Fibroblast of lung (primary cell): ENCODE data around the gene KIAA1549.

Experiments used
- CTCF ChIP-seq, 2 donors: IDR thresholded peaks in 1 of 2; conservative IDR thresholded peaks in 1 of 2; 1 replicate in 1 of 2; 2 replicates in 1 of 2; pipeline ENCODE4 v1.5.1; 2011 to 2012; ENCODE audit warnings: low read length in 2 of 2, control low read depth in 1 of 2, inconsistent platforms in 1 of 2, low read depth in 1 of 2, mild to moderate bottlenecking in 1 of 2
- EZH2 ChIP-seq: IDR thresholded peaks from 2 replicates; pipeline ENCODE4 v1.5.1; 2012; ENCODE audit warnings: low read length, control low read depth, mild to moderate bottlenecking; ENCODE audit errors: missing control alignments

- TF ChIP-seq CTCF (conservative IDR thresholded peaks at IDR 0.05 in 1 of 2, IDR thresholded peaks at IDR 0.05 in 1 of 2; ENCODE audit: low read depth in 1 of 2, low read length in 2 of 2) (no peak), EZH2 (no peak)
These were observed 39.6 kb downstream of the KIAA1549 start for GRCh38 chr7:138941545-138941944.
